A549 (cell line): ENCODE measurements around the gene TCF7L2. TPM values are rescaled to one million over a fixed set of nuclear protein-coding genes. Genes with fewer than 3 reads are reported as not detected.

Experiments used
- ATAC-seq, 2 experiments: fragments of 200-7000 bp in 1 of 2; fragments of >200 bp in 1 of 2; cut with Nextera tagmentation in 1 of 2; cut with Tn5 transposase in 1 of 2; 3 replicates each; pipeline versions ENCODE4 v1.8.0 to v1.9.1; 2018 to 2020; ENCODE audit warnings: mild to moderate bottlenecking in 1 of 2, moderate library complexity in 1 of 2
- CTCF ChIA-PET: fragments of 300-600 bp; sonication (Branson Sonifier 250); formaldehyde crosslinking; extraction: SDS; loops from one replicate; lab custom pipeline; 2021; ENCODE audit warnings: antibody characterized with exemption, inconsistent platforms; lab: Yijun Ruan, JAX
- POLR2A ChIA-PET: fragments of 350-600 bp; formaldehyde crosslinking; extraction: SDS; loops from one replicate; lab custom pipeline; 2021; ENCODE audit warnings: antibody characterized with exemption, inconsistent platforms; lab: Yijun Ruan, JAX
- DNase-seq, 2 experiments: peaks; one replicate each; pipeline versions ENCODE4 v3.0.0 to v3.0.0-alpha.2; 2011 to 2016; ENCODE audit warnings: low read depth in 1 of 2, low spot score in 1 of 2
- FAIRE-seq: peaks from 2 replicates; lab custom pipeline; 2011; peaks lifted over from hg19 to GRCh38; lab: Jason Lieb, UNC
- H3K27ac ChIP-seq, 2 experiments: fragments of >200 bp; sonication (Bioruptor Twin); formaldehyde crosslinking; 3 replicates each; pipeline ENCODE4 v1.5.1; 2016 to 2017
- H3K4me1 ChIP-seq: fragments of >200 bp; sonication (Bioruptor Twin); formaldehyde crosslinking; 3 replicates; pipeline ENCODE4 v1.6.1; 2016
- H3K4me2 ChIP-seq: fragments of >200 bp; sonication (Bioruptor Twin); formaldehyde crosslinking; 3 replicates; pipeline ENCODE4 v1.6.1; 2016
- H3K4me3 ChIP-seq: fragments of >200 bp; sonication (Bioruptor Twin); formaldehyde crosslinking; 3 replicates; pipeline ENCODE4 v1.5.1; 2016
- H3K9me3 ChIP-seq: fragments of >200 bp; sonication (Bioruptor Twin); formaldehyde crosslinking; 3 replicates; pipeline ENCODE4 v1.6.1; 2016
- CBX2 ChIP-seq: fragments of 200-600 bp; sonication (generic); IDR thresholded peaks from 2 replicates; pipeline ENCODE4 v1.6.1; 2016; ENCODE audit warnings: low read depth, mild to moderate bottlenecking, borderline replicate concordance
- CHD4 ChIP-seq: fragments of 200-600 bp; sonication (generic); IDR thresholded peaks from 2 replicates; pipeline ENCODE4 v1.6.1; 2016; ENCODE audit warnings: antibody characterized with exemption, mild to moderate bottlenecking, borderline replicate concordance
- EHF ChIP-seq: fragments of 250-450 bp; sonication (Bioruptor Pico); IDR thresholded peaks from 2 replicates; pipeline ENCODE4 v1.5.0; 2020; ENCODE audit warnings: mild to moderate bottlenecking
- FOSB ChIP-seq: fragments of 250-450 bp; sonication (Bioruptor Pico); IDR thresholded peaks from 2 replicates; pipeline ENCODE4 v1.5.0; 2020; ENCODE audit warnings: mild to moderate bottlenecking, moderate library complexity
- FOSL2 ChIP-seq, 2 experiments: fragments of 450-650 bp in 1 of 2; fragments of >200 bp in 1 of 2; sonication (Bioruptor Twin) in 1 of 2; formaldehyde crosslinking; IDR thresholded peaks; 2 replicates each; pipeline versions ENCODE4 v1.5.0 to v1.6.1; 2016 to 2020; ENCODE audit warnings: mild to moderate bottlenecking in 1 of 2, moderate library complexity in 1 of 2
- HOXA7 ChIP-seq: fragments of 250-450 bp; sonication (Bioruptor Pico); IDR thresholded peaks from 2 replicates; pipeline ENCODE4 v1.5.0; 2020; ENCODE audit warnings: mild to moderate bottlenecking, moderate library complexity
- HOXB13 ChIP-seq: fragments of 250-450 bp; sonication (Bioruptor Pico); IDR thresholded peaks from 2 replicates; pipeline ENCODE4 v1.5.0; 2020; ENCODE audit warnings: low read depth, mild to moderate bottlenecking, moderate library complexity
- HOXB5 ChIP-seq: fragments of 250-450 bp; sonication (Bioruptor Pico); IDR thresholded peaks from 2 replicates; pipeline ENCODE4 v1.5.0; 2020; ENCODE audit warnings: mild to moderate bottlenecking, moderate library complexity
- JUNB ChIP-seq: fragments of >200 bp; sonication (Bioruptor Twin); formaldehyde crosslinking; IDR thresholded peaks from 2 replicates; pipeline ENCODE4 v1.6.1; 2016
- KDM5A ChIP-seq: fragments of 200-600 bp; sonication (generic); IDR thresholded peaks from 2 replicates; pipeline ENCODE4 v1.6.1; 2016; ENCODE audit warnings: antibody characterized with exemption, mild to moderate bottlenecking
- MAFK ChIP-seq: fragments of 450-650 bp; IDR thresholded peaks from 2 replicates; pipeline ENCODE4 v1.6.1; 2014; ENCODE audit not compliant: partially characterized antibody
- NFE2L2 ChIP-seq: fragments of 150-350 bp; conservative IDR thresholded peaks from 2 replicates; pipeline ENCODE4 v1.6.1; 2014; ENCODE audit warnings: low read length
- POLR2AphosphoS2 ChIP-seq: conservative IDR thresholded peaks from 2 replicates; pipeline ENCODE4 v1.6.1; 2012; ENCODE audit warnings: low read length, improper control_type of control experiment, inconsistent platforms
- RARB ChIP-seq: fragments of 250-450 bp; sonication (Bioruptor Pico); IDR thresholded peaks from 2 replicates; pipeline ENCODE4 v1.8.0; 2021; ENCODE audit warnings: mild to moderate bottlenecking, moderate library complexity
- RNF2 ChIP-seq: fragments of 200-600 bp; sonication (generic); IDR thresholded peaks from 2 replicates; pipeline ENCODE4 v1.6.1; 2016; ENCODE audit warnings: low read depth, mild to moderate bottlenecking, antibody characterized with exemption, moderate library complexity, borderline replicate concordance
- SMC3 ChIP-seq: fragments of >200 bp; sonication (Bioruptor Twin); formaldehyde crosslinking; IDR thresholded peaks from 3 replicates; pipeline ENCODE4 v1.6.1; 2018; ENCODE audit warnings: inconsistent platforms
- SREBF2 ChIP-seq: fragments of 450-650 bp; IDR thresholded peaks from 2 replicates; pipeline ENCODE4 v1.6.1; 2014; ENCODE audit warnings: mild to moderate bottlenecking, moderate library complexity
- ZC3H11A ChIP-seq: fragments of 450-650 bp; IDR thresholded peaks from 2 replicates; pipeline ENCODE4 v1.6.1; 2014; ENCODE audit warnings: antibody characterized with exemption, mild to moderate bottlenecking
- WGBS: methylation state at CpG from one replicate; pipeline ENCODE4 v1.1.6; 2017; ENCODE audit errors: missing lambda C conversion rate; 5-methylcytosine and 5-hydroxymethylcytosine counted together
- polyA plus RNA-seq, 4 experiments: library from polyadenylated mRNA; depleted of rRNA in 3 of 4; stranded (reverse); fragments of >200 nt; fragmentation: RNase III in 1 of 4; extraction: RNeasy Plus Mini Kit Qiagen cat#74134 plus additional on column Dnase treatment in 1 of 4; gene quantifications; 2 replicates in 3 of 4; 3 replicates in 1 of 4; pipeline ENCODE4 v1.2.3, GENCODE V29; 2011 to 2017
- TF ChIP-seq, protein P1 (sequence below): fragments of 200-600 bp; sonication (generic); IDR thresholded peaks from 2 replicates; pipeline ENCODE4 v1.6.1; 2016; ENCODE audit warnings: antibody characterized with exemption, mild to moderate bottlenecking, moderate library complexity
- TF ChIP-seq, protein P2 (sequence below): fragments of >200 bp; sonication (Bioruptor Twin); formaldehyde crosslinking; IDR thresholded peaks from 3 replicates; pipeline ENCODE4 v1.5.1; 2016

The TCF7L2 gene
- polyA plus RNA-seq, 2 of the 4 experiments (the other 2 are of a cell fraction): 11.3 to 14.5 TPM

DNA sequence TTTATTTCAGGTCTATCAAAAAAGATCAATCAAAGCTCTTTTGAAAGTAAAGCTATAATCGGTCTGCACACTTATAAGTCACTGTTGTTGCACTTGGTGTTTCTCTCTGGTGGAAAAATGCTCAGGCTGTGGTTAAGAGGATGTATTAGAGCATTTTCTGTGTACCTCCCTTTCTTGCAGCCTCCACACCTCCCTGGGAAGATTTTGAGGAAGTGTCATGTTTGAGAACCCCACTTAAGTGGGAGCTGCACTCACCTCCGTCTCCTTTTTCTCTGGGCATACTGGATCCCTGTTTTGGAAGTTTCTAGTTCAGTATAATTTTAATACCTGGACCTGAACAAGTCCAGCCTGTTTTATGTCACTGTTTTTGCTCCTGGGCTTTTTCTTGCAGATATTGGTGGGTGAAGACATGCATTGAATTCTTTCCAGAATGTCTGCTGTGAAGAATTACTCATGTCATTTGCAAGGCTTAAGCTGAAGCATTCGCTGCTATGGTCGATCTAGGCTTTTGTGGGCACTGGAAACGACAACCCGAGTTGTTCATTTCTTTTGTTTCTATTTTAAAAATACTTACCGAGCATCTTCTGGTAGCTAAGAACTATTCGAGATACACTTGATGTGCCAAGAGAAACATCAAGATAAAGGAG lies 36.6 kb downstream of the TCF7L2 start:
- no peak overlapping the region for H3K4me3 ChIP-seq
- CTCF ChIA-PET: interaction anchor here (0.6 to 1.6 kb wide), 8 partner anchors 9 to 577 kb away, joined by 3 to 6 read pairs (median 4); no protein-coding TSS in a partner anchor
- ATAC-seq (no peak), DNase-seq (no peak), FAIRE-seq (no peak)
- H3K4me1 ChIP-seq: peaks cover 44% of the 10 kb centered on the region
- H3K9me3 ChIP-seq: no peaks in the 10 kb centered on the region
- POLR2A ChIA-PET: interaction anchor here (0.6 kb wide), 3 partner anchors 38 to 183 kb away, joined by 3 read pairs; no protein-coding TSS in a partner anchor
- no peak overlapping the region for H3K4me2 ChIP-seq
- WGBS: 90% methylated on average over 8 of the region's 8 CpGs
- TF ChIP-seq, protein P1, sequence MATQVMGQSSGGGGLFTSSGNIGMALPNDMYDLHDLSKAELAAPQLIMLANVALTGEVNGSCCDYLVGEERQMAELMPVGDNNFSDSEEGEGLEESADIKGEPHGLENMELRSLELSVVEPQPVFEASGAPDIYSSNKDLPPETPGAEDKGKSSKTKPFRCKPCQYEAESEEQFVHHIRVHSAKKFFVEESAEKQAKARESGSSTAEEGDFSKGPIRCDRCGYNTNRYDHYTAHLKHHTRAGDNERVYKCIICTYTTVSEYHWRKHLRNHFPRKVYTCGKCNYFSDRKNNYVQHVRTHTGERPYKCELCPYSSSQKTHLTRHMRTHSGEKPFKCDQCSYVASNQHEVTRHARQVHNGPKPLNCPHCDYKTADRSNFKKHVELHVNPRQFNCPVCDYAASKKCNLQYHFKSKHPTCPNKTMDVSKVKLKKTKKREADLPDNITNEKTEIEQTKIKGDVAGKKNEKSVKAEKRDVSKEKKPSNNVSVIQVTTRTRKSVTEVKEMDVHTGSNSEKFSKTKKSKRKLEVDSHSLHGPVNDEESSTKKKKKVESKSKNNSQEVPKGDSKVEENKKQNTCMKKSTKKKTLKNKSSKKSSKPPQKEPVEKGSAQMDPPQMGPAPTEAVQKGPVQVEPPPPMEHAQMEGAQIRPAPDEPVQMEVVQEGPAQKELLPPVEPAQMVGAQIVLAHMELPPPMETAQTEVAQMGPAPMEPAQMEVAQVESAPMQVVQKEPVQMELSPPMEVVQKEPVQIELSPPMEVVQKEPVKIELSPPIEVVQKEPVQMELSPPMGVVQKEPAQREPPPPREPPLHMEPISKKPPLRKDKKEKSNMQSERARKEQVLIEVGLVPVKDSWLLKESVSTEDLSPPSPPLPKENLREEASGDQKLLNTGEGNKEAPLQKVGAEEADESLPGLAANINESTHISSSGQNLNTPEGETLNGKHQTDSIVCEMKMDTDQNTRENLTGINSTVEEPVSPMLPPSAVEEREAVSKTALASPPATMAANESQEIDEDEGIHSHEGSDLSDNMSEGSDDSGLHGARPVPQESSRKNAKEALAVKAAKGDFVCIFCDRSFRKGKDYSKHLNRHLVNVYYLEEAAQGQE: no peak
- TF ChIP-seq NFE2L2 (no peak), RARB (no peak), MAFK (no peak)
- peak overlapping the region in 1 of 2 experiments; percentile 52; a peak in 2 of 6 replicates for H3K27ac ChIP-seq

- DNase-seq (no peak), ATAC-seq (peak in 1 of 2 experiments; percentile 13; a peak in 1 of 6 replicates), FAIRE-seq (no peak)
- WGBS: 86% methylated on average over 7 of the region's 7 CpGs
- Histone ChIP-seq H3K4me3 (no peak overlapping the region), H3K4me1 (peaks cover 44% of the 10 kb centered on the region), H3K4me2 (no peak overlapping the region), H3K27ac (no peak overlapping the region), H3K9me3 (no peaks in the 10 kb centered on the region)
- POLR2A ChIA-PET: no interaction called here
- CTCF ChIA-PET: interaction anchor here (1.4 kb wide), 1 partner anchor 11 kb away, joined by 6 read pairs; no protein-coding TSS in a partner anchor
- TF ChIP-seq HOXA7: no peak
- TF ChIP-seq, protein P2, sequence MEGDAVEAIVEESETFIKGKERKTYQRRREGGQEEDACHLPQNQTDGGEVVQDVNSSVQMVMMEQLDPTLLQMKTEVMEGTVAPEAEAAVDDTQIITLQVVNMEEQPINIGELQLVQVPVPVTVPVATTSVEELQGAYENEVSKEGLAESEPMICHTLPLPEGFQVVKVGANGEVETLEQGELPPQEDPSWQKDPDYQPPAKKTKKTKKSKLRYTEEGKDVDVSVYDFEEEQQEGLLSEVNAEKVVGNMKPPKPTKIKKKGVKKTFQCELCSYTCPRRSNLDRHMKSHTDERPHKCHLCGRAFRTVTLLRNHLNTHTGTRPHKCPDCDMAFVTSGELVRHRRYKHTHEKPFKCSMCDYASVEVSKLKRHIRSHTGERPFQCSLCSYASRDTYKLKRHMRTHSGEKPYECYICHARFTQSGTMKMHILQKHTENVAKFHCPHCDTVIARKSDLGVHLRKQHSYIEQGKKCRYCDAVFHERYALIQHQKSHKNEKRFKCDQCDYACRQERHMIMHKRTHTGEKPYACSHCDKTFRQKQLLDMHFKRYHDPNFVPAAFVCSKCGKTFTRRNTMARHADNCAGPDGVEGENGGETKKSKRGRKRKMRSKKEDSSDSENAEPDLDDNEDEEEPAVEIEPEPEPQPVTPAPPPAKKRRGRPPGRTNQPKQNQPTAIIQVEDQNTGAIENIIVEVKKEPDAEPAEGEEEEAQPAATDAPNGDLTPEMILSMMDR: no peak
- TF ChIP-seq KDM5A: no peak
- TF ChIP-seq HOXB13: no peak
- peak; percentile 9; the same call in 1 of the 2 replicates for TF ChIP-seq POLR2AphosphoS2
- TF ChIP-seq HOXB5 (CRISPR knock-in tag): no peak
- no peak for TF ChIP-seq JUNB
Measured at GRCh38 chr10:112988839-112989406, 38.9 kb downstream of the TCF7L2 start.

DNA sequence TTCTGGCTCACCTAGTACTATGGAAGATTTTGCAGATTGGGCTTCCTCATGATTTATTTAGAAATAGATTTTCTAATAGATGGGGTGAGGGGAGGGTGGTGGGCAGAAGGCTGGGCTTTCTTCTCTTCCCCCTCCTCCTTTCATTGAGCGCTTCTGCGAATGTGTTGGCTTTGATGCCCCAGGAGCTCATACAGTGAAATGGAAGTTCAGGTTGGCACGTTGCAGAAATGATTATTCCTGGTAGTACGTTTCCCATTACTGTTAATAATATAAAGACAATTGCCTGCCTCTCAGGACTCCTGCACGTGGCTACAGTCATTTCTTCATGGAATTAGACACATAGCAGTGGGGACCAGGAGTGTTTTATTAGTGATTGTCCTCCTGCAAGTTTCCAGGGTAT lies 39.8 kb downstream of the TCF7L2 start:
- Histone ChIP-seq H3K4me3 (no peak overlapping the region), H3K4me2 (no peak overlapping the region), H3K9me3 (no peaks in the 10 kb centered on the region), H3K4me1 (peaks cover 43% of the 10 kb centered on the region), H3K27ac (0 out of 6 replicates have a peak overlapping the region, but pooled peaks of 1 of the 2 experiments have one; percentile 13)
- POLR2A ChIA-PET: no interaction called here
- no peak for ATAC-seq
- DNase-seq: no peak
- WGBS: 85% methylated on average over 5 of the region's 5 CpGs
- no peak for FAIRE-seq
- CTCF ChIA-PET: no interaction called here
- TF ChIP-seq SREBF2: no peak
- TF ChIP-seq MAFK: no peak
- TF ChIP-seq FOSB: no peak
- no peak for TF ChIP-seq SMC3
- TF ChIP-seq, protein P2: no peak
- no peak for TF ChIP-seq CBX2
- TF ChIP-seq JUNB: no peak
- TF ChIP-seq, protein P1: no peak
- no peak for TF ChIP-seq RNF2
- TF ChIP-seq EHF: no peak
- TF ChIP-seq CHD4: no peak
- TF ChIP-seq FOSL2 (IDR thresholded peaks at IDR 0.05): no peak
- no peak for TF ChIP-seq FOSL2 (CRISPR knock-in tag; IDR thresholded peaks at IDR 0.05)
- no peak for TF ChIP-seq ZC3H11A
